ENCODE data around the gene ALDOC.

Gene ALDOC

DNA sequence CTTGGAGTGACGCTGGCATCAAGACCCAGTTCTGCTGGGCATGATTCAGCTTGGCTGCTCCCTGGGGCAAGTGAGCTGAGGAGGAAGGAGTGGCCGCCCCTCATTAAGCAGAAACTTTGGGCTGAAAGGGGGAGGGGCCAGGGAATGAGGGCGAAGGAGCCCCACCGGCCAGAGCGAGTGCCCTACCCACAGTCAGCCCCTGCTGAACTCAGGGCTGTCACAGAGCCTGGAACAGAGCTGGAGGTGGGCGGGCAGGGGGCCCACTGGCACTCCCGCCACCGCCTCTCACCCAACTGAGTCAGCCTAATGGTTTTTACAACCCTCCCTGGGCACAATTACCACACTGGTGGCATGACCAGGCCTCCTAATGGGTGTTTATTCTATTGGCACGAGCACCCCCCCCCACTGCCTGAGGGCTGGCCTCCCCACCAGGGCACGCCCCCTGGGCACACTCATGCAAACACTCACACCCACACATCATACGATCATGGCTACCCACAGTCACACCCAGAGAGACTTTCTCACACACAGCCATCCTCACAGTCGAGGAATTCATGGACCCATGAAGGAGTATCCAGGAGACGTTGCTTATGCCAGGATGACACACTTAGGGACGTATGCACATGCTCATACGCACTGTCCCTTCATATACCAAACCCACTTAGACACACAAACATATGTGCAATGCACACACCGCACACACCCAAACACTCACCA lies 43.4 kb downstream of the ALDOC start:
- in situ Hi-C loops (cut with MboI; ENCODE audit: low sequenced_read_pairs): no loop called here

GRCh38 chr17:28532050-28532960 lies 44.4 kb downstream of the ALDOC start:
- in situ Hi-C loops (cut with MboI; ENCODE audit: low sequenced_read_pairs): no loop called here

- in situ Hi-C loops (cut with MboI; ENCODE audit: low sequenced_read_pairs): no loop called here
These were observed 45.8 kb downstream of the ALDOC start for GRCh38 chr17:28530926-28531325.

GRCh38 chr17:28530250-28530649 lies 46.4 kb downstream of the ALDOC start:
- in situ Hi-C loops (cut with MboI; ENCODE audit: low sequenced_read_pairs): no loop called here

GRCh38 chr17:28529013-28529400 lies 47.7 kb downstream of the ALDOC start:
- in situ Hi-C loops (cut with MboI; ENCODE audit: low sequenced_read_pairs): no loop called here

- in situ Hi-C loops (cut with MboI; ENCODE audit: low sequenced_read_pairs): no loop called here
These were observed 48.2 kb downstream of the ALDOC start for GRCh38 chr17:28528327-28529012.

DNA sequence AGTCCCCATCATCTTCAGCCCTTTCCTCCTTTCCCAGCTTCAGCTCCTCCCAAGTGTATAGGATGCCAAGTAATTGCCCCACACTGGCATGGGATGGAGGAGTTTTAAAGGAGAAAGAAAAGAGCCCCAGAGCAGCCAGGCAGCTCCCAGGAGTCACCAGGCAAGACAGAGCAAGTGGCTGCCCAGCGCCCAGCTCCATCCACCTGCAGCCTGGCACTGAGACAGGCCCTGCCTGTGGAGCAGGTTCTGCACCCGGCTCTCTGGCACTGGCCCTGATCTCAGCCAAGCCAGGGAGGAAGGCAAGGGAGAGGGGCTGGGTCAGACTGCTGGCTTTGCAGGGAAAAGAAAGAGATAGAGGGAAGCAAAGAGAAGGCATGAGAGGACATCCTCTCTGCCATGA lies 48.8 kb downstream of the ALDOC start:
- in situ Hi-C loops (cut with MboI; ENCODE audit: low sequenced_read_pairs): no loop called here

DNA sequence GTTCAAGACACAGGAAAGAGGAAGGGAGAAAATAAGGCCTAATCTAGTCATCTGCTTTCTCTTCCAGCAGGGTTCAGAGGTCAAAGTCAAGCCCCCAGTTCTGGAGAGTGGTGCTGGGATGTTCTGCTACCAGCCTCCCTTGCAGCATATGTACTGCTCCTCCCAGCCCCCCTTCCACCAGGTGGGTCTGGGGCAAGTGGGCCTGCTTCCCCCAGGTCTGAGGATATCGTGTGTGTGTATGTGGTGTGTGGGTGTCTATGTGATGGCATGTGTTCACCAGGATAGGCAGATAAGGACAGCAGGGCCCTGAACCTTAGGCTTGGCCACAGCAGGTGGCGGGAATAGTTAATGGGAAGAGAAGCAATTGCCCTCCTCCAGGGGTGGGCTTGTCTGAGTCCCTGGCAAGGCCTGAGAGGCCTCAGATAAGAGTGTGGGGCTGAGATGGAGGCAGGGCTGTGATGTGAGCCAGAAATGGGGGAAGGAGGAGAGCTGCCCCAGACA lies 49.5 kb downstream of the ALDOC start:
- in situ Hi-C loops (cut with MboI; ENCODE audit: low sequenced_read_pairs): no loop called here

DNA sequence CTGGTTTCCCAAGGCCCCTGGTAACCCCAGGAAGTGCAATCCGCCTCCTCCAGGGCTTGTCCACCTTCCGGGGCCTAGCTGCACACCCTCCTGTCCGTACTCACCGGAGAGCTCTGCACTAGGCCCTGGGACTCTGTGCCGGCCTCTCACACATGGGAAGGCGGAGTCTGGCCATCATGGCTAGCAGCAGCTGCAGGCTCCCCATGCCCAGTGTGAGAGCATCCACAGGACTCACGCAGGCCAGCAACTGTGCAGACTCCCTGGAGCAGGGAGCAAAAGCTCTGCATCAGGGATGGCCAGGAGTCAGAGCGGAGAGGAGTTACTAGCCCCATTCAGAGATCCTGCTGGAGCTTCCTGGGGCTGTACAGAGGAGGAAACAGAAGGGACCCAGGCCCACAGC lies 50.3 kb downstream of the ALDOC start:
- in situ Hi-C loops (cut with MboI; ENCODE audit: low sequenced_read_pairs): no loop called here

DNA sequence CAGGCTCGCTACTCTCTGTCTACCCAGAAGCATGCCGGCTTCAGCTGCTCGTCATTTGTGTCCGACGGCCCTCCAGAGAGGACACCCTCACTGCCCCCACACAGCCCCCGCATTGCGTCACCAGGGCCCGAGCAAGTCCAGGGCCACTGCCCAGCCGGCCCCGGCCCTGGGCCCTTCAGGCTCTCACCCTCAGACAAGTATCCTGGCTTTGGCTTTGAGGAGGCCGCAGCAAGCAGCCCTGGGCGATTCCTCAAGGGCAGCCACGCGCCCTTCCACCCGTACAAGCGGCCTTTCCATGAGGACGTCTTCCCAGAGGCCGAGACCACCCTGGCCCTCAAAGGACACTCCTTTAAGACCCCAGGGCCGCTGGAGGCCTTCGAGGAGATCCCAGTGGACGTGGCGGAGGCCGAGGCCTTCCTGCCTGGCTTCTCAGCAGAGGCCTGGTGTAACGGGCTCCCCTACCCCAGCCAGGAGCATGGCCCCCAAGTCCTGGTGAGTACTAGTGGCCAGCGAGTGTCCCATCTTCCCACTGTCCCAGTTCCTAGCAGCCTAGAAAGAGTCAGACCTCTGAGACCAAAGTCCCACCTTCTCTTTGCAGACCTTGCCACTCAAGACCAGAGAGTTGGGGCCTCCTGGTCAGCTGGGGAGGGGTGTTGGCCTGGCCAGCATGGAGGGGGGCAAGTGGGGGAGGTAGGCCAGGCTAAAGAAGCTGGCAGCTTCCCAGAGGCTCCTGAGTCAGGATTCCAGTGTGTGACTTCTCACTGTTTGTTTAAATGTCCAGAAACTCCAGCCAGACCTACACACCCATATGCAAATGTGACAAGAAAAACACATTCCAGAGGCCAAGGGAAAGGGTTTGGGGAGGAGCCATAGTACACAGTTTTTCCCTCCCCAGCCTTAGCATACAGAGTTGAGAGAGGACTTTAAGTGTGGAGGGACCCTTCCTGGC lies 51.9 kb downstream of the ALDOC start:
- in situ Hi-C loops (cut with MboI; ENCODE audit: low sequenced_read_pairs): no loop called here

DNA sequence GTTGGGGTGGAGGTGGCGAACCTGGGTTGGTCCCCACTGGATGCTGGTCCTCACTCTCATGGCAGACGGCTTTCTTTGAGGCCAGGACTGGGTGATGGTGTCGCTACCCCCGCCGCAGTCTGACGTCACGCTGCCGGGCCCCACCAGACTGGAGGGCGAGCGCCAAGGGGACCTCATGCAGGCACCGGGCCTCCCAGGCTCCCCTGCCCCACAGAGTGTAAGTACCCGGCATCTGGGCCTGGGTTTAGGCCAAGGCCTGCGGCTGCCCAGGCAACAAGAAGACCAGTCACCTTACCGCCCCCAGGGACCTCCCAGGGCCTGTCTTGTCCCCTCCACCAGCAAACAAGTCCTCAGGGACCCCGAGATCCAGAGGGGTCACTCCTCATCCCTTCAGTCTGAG lies 52.8 kb downstream of the ALDOC start:
- in situ Hi-C loops (cut with MboI; ENCODE audit: low sequenced_read_pairs): no loop called here

DNA sequence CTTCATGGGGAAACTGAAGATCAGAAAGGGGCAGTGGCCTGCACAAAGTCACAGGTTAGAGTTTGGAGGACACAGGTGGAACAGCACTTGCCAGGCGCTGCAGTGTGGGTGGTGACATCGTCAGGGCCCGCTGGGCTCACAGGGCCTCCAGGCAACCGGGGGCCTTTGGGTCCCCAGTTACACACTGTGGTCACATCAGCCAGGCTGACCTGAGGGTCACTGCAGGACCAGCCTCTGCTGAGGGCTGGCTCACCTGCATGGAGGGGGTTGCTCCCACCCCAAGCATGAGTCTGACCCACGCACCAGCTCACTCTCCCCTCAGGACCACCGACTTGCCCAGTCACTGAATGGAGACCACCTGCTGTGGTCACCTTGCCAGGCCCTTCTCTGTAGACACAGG lies 53.5 kb downstream of the ALDOC start:
- in situ Hi-C loops (cut with MboI; ENCODE audit: low sequenced_read_pairs): no loop called here
